GM21717 (cell line): Measurements from ENCODE around the gene HOXB9.

Source experiments
- ATAC-seq: cut with Tn5 transposase; IDR thresholded peaks from one replicate; pipeline ENCODE4 v1.9.1; 2021; ENCODE audit warnings: mild to moderate bottlenecking, moderate library complexity; ENCODE audit not compliant: unreplicated experiment

The HOXB9 gene

DNA sequence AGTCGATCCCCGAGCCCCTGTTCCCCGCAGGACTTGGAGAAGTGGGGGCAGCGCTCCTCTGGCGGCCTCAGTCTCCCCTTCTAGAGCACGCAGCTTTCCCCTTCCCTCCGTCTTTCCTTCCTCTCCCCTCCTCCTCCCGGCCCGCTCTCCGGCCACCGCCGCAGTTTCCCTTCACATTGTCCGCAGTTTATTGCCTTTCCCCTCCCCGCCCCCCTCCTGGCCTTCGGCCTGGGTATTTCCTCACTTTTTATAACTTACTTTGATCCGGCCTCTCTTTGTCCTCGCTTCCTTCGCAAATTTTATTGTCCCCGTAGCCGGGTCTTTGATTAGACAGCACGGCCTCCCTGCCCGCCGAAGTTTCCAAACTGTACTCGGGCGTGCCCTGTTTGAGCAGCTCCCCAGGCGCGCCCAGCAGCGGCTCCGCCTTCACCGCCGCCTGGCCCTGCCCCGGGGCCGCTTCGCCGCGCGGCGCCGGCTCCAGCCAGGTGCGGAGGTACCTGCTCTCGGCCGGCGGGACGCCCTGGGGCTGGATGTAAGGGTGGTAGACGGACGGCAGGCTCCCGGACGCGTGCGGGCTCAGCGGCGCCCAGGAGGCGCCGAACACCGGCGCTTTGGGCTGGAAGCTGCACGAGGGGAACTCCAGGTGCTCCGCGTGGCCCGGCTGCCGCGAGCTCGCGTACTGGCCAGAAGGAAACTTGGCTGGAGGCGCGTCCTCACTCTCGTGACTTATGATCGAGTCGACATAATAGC lies 488 bp downstream of the HOXB9 start:
- no peak for ATAC-seq

DNA sequence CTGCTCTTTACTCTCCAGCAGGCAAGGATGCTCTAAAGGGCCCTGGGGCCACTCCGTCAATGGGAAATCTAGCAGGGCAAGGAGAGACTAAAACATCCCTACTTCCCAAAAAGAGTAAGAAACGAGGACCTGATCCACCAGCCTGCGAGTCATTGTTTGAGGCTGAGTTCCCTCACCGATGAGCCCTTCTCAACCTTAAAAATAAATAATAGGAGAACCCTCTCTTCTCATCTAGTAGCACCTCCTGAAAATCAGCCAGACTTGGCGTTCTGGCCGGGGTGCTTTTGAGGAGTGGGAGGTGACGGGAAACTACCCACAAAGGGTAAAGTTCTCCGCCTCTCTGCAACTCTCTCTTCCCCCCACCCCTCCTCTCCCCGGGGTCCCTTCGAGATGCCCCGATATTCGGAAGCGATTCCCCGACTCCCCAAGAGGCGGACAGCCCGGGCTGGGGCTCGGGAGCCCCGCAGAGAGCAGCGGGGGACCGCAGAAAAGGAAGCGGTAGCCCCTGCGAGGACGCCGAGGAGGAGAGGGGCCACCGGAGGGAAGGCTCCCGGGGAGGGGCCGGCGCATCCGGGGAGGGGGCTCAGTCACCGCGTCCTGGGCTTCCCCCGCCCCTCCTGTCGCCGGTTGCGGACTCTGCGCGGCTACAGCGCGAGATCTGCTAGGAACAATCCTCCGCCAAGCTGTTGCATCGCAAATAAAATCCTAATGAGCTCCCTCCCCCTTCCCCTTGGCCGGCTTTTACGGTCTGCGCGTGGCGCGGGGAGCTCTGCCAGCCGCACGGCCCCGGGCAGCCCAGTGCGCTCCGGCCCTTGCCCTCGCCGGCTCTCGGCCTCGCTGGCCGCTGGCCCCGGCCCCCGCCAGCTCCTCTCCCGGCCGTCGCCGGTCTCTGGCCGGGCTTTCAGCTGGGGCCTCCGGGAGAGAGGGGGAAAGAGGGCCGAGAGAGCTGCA lies 1.3 kb downstream of the HOXB9 start:
- no peak for ATAC-seq

DNA sequence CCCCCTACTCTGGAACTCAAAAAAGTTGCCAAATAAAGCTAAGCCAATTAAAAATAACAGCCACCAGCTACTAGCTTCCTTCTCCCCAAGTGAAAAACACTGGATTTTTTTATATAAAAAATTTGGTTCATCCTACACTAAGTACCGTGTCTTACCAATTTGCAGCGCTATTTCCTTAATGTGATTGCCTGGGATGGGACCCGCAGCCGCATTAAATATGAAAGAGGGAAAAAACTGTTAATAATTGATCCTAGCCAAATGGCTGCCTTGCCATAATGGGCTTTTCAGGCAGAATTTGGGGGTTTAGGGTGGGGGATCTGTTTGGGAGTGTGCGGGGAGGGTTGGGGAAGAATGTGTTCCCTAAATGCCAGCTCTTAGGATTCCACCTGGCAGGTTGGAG lies 2.0 kb downstream of the HOXB9 start:
- ATAC-seq, result no peak

DNA sequence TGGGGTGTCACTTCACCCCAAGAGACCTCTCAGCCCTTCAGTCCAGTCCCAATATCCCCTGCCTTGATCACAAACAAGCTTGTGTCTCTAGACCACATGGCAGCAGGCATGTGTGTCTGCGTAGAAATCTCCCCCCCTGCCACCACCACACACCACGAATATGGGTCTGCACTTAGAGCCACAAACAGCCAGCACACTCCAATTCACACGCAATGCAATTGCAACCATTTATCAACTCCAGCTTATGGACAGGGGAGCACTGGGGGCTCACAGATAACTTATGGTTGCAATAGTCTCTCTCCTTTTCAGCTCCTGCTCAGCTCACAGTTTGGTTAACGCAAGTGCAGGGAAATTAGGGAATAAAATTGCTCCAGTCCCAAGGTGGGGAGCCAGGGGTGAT lies 2.6 kb downstream of the HOXB9 start:
- no peak for ATAC-seq

DNA sequence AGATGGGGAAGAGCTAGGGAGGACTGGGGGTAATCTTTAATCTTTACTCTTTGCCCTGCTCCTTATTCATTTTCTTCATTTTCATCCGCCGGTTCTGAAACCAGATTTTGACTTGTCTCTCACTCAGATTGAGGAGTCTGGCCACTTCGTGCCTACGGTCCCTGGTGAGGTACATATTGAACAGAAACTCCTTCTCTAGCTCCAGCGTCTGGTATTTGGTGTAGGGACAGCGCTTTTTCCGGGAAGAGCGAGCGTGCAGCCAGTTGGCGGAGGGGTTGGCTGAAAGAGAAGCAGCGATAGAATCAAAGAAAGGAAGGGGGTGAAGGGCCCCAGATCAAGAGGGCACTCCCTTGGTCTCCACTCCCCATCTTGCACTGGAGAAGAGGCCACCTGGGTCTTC lies 3.3 kb downstream of the HOXB9 start:
- ATAC-seq, result no peak

DNA sequence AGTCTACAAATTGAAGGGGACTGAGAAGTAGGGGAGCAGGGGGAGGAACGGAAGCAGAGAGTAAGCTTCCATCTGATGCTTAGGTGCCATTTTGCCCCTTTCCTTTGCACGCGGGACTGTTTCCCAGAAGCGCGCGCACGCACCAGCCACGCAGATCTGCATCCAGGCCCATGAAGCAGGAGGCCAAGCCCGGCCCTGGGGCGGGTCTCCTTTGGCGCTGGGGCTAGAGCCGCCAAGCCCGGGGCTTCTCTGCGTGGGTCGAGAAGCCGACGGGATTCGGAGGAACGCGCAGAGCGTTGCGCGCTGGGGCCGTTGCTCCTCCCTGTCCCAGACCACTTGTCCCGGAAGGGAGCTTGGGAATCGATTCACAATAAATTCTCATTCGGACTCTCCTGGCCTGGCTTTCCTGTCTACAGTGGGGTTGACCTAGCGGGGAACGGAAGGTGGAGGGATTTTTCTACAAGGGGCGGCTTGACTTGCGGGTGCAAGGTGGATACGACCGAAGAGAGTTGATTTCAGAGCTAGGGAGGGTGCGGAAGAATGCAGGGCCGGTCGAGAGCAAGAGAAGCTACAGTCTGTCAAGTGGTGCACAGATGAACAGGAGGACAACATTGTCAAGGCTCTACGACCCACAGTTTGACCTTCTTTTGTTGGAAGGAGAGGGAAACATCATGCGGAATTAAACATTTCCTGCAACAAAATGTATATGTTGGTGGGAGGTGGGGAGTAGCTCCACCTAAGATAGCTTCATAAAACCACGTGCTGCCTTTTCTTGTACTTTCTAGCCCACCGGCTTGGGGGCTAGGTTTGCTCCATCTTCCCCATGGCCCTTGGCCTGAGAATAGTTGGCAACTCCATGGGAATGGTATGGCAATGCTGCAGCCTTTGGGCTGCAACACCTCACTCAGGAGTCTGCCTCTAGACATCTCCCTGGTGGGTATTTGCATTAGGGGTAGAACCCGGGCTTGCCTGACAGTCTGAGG lies 4.5 kb downstream of the HOXB9 start:
- ATAC-seq, result no peak

DNA sequence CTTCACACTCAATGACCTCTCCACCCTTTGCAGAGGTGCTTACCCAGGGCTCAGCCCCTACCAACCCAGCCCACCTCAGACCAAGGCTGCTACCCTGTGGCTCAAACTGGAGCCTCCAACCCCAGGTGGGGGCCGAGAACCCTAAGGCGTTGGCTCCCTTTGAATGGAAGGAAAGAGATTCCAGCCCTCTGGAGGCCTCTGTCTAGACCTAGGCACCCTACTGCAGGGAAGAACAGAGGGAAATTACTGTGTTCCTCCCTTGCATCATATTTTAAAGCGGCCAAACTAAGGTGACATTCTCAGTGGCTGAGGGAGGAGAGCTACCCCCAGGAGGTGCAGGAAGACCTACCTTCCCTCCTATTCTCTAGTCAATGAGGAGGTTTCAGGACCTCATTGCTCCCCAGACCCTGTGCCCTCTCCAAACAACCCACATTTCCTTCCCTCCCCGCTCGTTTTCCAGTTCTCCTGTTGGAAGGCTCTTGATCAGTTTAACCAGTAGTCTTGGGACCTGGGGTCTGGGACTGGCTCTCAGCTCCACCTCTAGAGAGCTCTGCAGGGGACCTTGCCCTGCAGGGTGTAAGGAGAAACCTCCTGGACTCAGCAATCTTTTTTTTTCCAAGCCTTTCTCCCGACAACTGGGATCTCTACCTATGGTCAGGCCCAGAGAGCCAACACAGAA lies 5.6 kb downstream of the HOXB9 start:
- no peak for ATAC-seq

DNA sequence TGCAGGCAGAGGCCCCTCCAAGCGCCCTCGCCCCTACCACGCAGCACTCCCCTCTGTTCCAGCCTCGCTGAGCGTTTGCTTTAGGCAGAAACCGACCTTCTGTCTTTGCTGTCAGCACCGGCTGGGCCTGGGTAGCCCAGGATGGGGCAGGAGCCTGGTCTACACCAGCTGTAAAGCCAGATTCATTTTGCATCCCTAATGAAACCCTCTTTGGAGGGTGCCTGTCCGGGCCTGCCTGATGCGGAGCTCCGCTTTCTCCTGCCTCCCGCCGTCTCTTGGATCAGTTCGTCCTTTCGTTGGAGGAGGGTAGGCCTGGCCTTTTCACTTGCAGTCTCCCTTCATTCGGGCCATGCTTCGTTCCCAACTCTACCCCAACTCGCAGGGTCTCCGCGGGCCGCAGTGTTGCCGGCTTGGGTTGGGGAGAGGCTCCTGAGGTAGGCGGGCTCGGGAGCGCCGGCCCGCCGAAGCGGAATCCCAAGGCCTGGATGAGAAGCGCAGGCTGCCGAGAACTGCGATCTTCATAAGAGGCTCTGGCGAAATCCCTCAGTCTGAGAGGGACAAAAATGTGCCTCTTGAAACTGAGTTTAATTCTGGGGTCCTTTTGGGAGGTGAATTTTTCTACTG lies 6.2 kb downstream of the HOXB9 start:
- no peak for ATAC-seq

DNA sequence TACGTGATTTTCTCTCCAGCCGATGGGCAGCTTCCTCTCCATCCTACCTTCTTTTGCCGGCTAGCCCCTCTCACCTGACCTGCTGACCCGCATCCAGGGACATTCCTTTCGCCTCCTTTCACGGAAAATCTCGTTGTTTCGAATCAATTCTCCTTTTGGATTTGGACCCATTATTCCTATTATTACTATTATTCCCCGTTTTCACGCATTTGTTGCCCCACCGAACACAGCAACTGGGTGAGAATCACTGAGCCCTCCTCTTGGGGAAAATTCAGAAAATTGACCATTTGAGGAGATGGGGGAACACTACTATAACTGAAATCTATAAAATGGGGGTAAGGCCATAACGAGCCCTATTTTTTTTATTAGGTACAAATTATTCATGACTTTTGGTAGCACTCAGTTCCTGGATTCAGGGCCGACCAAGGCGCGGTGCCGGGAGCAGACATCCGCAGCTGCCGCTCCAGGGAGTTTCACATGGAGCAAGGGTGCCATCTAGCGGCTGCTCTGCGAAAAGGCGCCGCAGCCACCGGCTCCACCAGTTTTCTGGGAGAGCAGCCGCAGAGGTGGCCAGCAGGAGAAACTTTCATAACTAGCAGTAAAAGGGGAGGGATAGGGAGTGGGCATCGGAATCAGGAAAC lies 7.8 kb downstream of the HOXB9 start:
- ATAC-seq, result no peak

DNA sequence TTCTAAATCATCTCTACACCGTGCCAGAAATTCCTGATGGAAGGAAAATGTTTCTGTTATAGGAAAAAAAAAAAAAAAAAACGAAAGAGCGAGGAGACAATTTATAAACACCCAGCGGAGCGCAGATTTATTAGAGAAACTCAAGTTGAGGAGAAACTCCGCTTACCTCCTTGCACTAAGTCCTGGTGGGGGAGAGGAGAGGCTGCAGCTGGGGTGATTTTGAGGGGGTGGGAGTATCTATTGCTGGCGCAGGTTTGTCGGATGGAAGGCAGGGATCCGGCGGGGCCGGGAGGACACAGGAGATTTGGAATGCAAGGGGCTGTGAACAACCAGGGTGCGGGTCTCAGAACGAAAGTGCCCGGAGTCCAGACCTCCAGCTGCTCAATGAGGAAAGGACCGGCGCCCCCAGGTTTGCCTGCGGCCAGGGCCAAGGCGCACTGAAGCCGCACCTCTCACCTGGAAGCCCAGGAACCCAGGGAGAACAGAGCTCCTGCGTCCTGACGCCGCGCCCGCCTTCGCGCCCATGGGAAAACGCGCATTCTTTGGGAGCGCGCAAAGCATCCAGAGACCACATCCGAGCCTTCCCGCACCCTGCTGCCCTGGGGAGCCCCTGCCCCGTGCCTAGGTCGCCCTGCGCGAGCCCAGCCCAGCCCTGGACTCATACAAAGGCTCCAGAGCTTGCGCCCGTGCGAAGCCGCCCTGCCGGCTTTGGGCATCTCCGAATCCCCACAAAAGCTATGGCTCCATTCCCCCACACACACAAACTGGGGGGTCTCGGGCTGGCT lies 8.5 kb downstream of the HOXB9 start:
- ATAC-seq, result no peak

DNA sequence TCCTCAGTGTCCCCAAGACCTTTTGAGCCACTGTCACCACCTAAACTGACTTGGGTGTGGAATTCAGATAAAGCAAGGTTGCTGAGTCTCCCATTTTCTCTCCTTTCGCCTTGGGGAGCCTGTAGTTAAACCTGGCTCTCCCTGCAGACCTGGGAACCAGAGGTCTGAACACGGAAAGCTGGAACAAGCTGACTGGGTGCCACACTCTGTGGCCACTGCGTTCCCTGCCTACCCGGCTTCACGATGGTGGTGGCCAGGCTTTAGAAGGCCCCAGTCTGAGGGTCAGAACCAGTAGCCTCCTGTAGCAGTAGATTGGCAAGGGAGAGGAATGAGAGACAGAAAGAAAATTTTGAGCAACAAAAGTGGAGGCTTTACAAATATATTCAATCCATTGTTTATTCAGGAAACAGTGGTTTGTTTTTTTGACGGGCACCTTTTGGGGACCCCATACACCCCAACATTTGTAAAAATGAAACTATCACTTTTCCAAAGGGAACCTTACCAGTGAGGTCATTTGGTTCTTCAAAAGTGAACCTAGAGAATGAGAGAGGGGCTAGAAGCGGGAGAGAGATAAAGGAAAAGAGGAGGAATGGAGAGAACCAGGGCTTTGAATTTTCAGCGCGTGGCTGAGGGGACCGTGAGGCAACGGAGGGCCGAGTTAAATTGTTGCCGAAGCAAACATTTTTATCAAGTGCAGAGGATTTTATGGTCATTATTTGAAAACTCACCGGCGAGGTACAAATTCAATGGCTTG lies 9.3 kb downstream of the HOXB9 start:
- no peak for ATAC-seq

DNA sequence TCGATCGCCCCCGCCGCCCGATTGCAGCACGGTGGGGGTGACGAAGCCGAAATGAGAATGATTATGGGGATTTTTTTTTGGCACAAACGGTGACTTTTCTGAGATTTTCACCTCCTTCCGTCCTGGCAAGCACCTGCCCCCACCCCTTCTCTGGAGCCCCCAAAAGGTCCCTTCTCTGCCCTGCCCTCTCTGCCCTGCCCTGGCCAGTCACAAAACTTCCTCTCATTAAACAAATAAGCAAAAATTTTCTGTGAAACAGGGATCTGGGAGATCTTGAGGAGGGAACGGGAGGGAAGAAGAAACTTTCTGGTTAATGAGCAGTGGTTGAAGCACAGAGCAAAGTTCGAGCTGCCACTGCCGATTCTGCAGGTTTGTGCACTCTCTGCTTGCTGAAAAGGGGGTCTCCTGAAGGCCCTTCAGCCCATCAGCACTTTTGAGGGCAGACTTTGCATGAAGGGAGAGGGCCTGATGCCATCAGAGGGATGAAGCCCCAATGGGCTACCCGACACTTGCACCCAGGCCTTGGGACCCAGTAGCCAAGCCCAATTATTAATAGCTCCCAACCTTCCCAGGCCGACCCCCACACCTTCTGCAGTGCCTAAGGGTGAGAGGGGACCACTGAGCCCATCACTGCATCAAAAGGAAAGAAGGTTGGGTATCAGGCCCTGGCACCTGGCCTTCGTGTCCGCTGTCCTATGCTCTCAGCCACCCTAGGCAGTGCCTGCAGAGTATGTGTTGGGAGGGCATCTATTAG lies 10.0 kb downstream of the HOXB9 start:
- no peak for ATAC-seq

DNA sequence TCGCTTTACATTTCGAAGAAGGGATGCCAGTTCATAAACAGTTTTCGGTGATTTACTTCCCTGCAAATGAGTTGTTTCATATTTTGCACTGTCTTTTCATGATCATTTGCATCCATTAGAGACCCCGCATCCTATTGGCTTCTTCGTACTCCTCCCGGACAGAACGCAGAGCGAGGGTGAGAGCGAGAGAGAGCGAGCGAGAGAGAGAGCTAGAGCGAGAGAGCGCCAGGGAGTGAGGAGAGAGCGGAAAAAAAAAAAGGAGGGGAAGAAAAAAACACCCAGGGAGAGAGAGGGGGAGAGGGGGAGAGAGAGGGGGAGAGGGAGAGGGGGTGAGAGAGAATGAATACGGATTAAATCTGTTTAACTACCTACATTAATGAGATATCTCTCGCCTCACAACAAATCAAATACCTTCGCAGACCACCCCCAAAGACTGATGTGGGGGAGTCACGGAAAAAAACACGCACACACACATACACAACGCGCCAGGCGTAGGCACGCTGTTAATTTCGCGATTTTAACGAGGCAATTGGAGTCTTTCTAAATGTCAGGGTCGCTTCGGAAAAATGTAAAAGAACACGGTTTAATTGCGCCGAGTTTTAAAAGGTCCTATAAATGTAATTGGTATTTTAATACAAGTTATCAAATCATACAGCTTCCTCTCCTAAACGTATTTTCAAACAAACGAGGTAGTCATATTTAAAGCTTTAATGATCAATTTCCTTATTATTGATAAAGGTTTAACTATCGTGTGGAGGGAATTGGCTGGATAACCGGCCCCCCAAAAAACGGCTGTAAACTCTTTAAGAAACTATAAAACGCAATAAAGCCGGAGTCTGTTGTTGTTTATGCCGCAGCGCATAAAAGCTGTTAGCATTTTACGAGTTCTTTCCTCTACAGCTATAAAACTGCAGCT lies 10.9 kb downstream of the HOXB9 start, which contains the start of gene HOXB8:
Gene HOXB8 (minus strand): TSS at position 246 of the 916 bp plus-strand sequence. CDS start 588 bp downstream, outside the sequence.
- no peak for ATAC-seq

DNA sequence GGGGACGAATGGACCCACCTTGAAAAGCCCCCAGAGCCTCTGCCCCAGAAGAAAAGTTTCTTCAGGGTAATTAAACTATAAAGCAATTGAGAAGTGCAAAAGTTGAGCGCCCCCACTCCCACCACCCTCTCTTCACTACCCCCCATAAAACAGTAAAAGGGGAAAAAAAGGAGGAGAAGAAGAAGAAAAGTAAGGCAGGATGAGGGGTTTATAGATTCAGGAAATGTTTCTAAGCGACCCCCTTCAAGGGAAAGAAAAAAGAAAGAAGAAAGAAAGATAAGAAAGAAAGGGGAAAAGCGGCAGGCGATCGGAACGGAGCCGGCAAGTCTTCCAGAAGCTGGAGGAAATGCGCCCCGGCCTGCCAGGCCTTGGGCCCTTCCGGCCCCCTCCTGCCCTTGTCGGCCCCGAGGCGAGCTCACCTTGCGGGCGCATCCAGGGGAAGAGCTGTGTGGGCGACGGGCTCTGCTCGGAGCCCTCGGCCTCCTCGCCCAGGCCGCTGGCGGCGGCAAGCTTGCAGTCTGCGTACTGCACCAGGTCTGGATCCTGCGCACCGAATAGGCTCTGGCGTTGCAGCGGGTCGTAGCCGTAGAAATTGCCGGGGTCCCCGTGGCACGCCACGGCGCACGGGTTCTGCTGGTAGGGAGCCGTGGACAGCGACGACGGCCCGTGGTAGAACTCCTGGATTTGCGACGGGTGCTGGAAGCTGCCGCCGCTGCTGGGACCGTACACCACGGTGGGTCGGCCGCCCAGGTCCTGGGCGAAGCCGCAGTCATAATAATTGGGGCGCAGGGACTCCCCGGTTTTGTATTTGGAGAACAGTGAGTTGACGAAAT lies 12.1 kb downstream of the HOXB9 start:
- no peak for ATAC-seq
